HepG2 (cell line): ENCODE results near the gene NAV2. TPM values are rescaled to one million over a fixed set of nuclear protein-coding genes. Genes with fewer than 3 reads are reported as not detected.

Source experiments
- ATAC-seq: fragments of 200-7000 bp; cut with Tn5 transposase; 3 replicates; pipeline ENCODE4 v1.9.1; 2020; ENCODE audit warnings: mild to moderate bottlenecking, moderate library complexity
- BruUV-seq: library from RNA; stranded (reverse); fragments of 400-500 nt; replicated peaks from 2 replicates; lab custom pipeline; 2021; lab: Mats Ljungman, UMichigan
- CTCF ChIA-PET: fragments of 300-600 bp; formaldehyde crosslinking; extraction: SDS; loops from one replicate; lab custom pipeline; 2021; ENCODE audit warnings: low total read pairs, inconsistent platforms, low intra/inter-chr PET ratio; lab: Yijun Ruan, JAX
- POLR2A ChIA-PET: fragments of 350-600 bp; sonication (Branson Sonifier 250); formaldehyde crosslinking; loops from one replicate; lab custom pipeline; 2020; ENCODE audit warnings: antibody characterized with exemption, inconsistent platforms; lab: Yijun Ruan, JAX
- DNase-seq: peaks from one replicate; pipeline ENCODE4 v3.0.0-alpha.2; 2015; ENCODE audit warnings: low spot score
- FAIRE-seq: peaks from 3 replicates; lab custom pipeline; 2011; peaks lifted over from hg19 to GRCh38; lab: Jason Lieb, UNC
- H2AFZ ChIP-seq: one replicate; pipeline ENCODE4 v1.6.1; 2011; ENCODE audit warnings: low read length, inconsistent platforms
- H3K27ac ChIP-seq: fragments of 300-600 bp; 3 replicates; pipeline ENCODE4 v1.8.0; 2011; ENCODE audit warnings: mixed run types, mild to moderate bottlenecking, mixed read lengths, low read length, inconsistent platforms; ENCODE audit not compliant: insufficient read depth; ENCODE audit errors: extremely low read length
- H3K27me3 ChIP-seq, 2 experiments: fragments of 200-600 bp in 1 of 2; 2 replicates in 1 of 2; 3 replicates in 1 of 2; pipeline versions ENCODE4 v1.6.0 to v1.8.0; 2011; ENCODE audit warnings: low read length in 2 of 2, mild to moderate bottlenecking in 2 of 2, moderate library complexity in 2 of 2, inconsistent platforms in 1 of 2; ENCODE audit not compliant: insufficient read depth in 2 of 2, control insufficient read depth in 1 of 2
- H3K36me3 ChIP-seq, 2 experiments: fragments of 200-600 bp in 1 of 2; replicated peaks in 1 of 2; 2 replicates in 1 of 2; 3 replicates in 1 of 2; pipeline versions ENCODE4 v1.5.1 to v1.8.0; 2011; ENCODE audit warnings: low read length in 2 of 2, inconsistent platforms in 1 of 2; ENCODE audit not compliant: insufficient read depth in 2 of 2, control insufficient read depth in 1 of 2
- H3K4me1 ChIP-seq: 2 replicates; pipeline ENCODE4 v1.5.1; 2012; ENCODE audit warnings: low read length, inconsistent platforms; ENCODE audit not compliant: insufficient read depth
- H3K4me2 ChIP-seq: 2 replicates; pipeline ENCODE4 v1.6.0; 2011; ENCODE audit warnings: low read depth, low read length, inconsistent platforms
- H3K4me3 ChIP-seq, 3 experiments: fragments of 200-600 bp in 1 of 3; sonication (generic), shearing (Covaris generic) in 1 of 3; replicated peaks in 1 of 3; 2 replicates each; pipeline ENCODE4 v1.5.1; 2011 to 2016; ENCODE audit warnings: low read length in 3 of 3, inconsistent platforms in 2 of 3, low read depth in 2 of 3, mild to moderate bottlenecking in 2 of 3, control low read depth in 1 of 3, mixed read lengths in 1 of 3; ENCODE audit not compliant: insufficient read depth in 1 of 3
- H3K79me2 ChIP-seq: one replicate; pipeline ENCODE4 v1.6.1; 2011; ENCODE audit warnings: low read length, inconsistent platforms; ENCODE audit not compliant: insufficient read depth
- H3K9ac ChIP-seq: 2 replicates; pipeline ENCODE4 v1.6.0; 2011; ENCODE audit warnings: mild to moderate bottlenecking, low read depth, low read length, inconsistent platforms; ENCODE audit not compliant: insufficient read depth
- H3K9me3 ChIP-seq: 2 replicates; pipeline ENCODE4 v1.5.1; 2012; ENCODE audit warnings: mild to moderate bottlenecking, low read length
- H4K20me1 ChIP-seq: 2 replicates; pipeline ENCODE4 v1.6.0; 2011; ENCODE audit warnings: inconsistent platforms, mild to moderate bottlenecking, low read length, moderate library complexity; ENCODE audit not compliant: insufficient read depth
- DPF2 ChIP-seq: sonication (generic); formaldehyde crosslinking; IDR thresholded peaks from 2 replicates; pipeline ENCODE4 v1.4.0; 2020; ENCODE audit warnings: mild to moderate bottlenecking, low read depth, missing genetic modification reagents, borderline replicate concordance
- GATAD2A ChIP-seq: IDR thresholded peaks from 2 replicates; pipeline ENCODE4 v1.6.1; 2016
- IKZF4 ChIP-seq: sonication (generic); formaldehyde crosslinking; IDR thresholded peaks from 2 replicates; pipeline ENCODE4 v1.5.1; 2020; ENCODE audit warnings: borderline replicate concordance, mild to moderate bottlenecking, low read depth, missing genetic modification reagents; ENCODE audit errors: not compliant biosample characterization
- ISL2 ChIP-seq: sonication (generic); formaldehyde crosslinking; IDR thresholded peaks from 2 replicates; pipeline ENCODE4 v1.5.0; 2020; ENCODE audit warnings: missing genetic modification reagents
- MIER2 ChIP-seq: IDR thresholded peaks from 2 replicates; pipeline ENCODE4 v1.6.1; 2016; ENCODE audit warnings: missing biosample characterization, missing genetic modification reagents
- MLLT10 ChIP-seq: sonication (generic); formaldehyde crosslinking; IDR thresholded peaks from 2 replicates; pipeline ENCODE4 v1.4.0; 2020; ENCODE audit warnings: missing genetic modification reagents
- PTBP1 ChIP-seq: fragments of 200-400 bp; formaldehyde crosslinking; IDR thresholded peaks from 2 replicates; pipeline ENCODE4 v1.6.1; 2018; ENCODE audit warnings: low read length, low read depth; ENCODE audit not compliant: poor library complexity, severe bottlenecking
- SMAD3 ChIP-seq: sonication (generic); formaldehyde crosslinking; IDR thresholded peaks from 2 replicates; pipeline ENCODE4 v1.4.0; 2020; ENCODE audit warnings: missing genetic modification reagents
- SRF ChIP-seq: IDR thresholded peaks from 2 replicates; pipeline ENCODE4 v1.6.1; 2011; ENCODE audit warnings: mild to moderate bottlenecking, low read depth, low read length, moderate library complexity
- ZFP62 ChIP-seq: sonication (generic); formaldehyde crosslinking; IDR thresholded peaks from 2 replicates; pipeline ENCODE4 v1.4.0; 2020; ENCODE audit warnings: missing genetic modification reagents
- ZNF510 ChIP-seq: sonication (generic); formaldehyde crosslinking; IDR thresholded peaks from 2 replicates; pipeline ENCODE4 v1.4.0; 2020; ENCODE audit warnings: low read depth, mild to moderate bottlenecking, missing genetic modification reagents
- ZNF629 ChIP-seq: sonication (generic); formaldehyde crosslinking; conservative IDR thresholded peaks from 2 replicates; pipeline ENCODE4 v1.5.0; 2020; ENCODE audit warnings: missing genetic modification reagents
- ZNF883 ChIP-seq: sonication (generic); formaldehyde crosslinking; IDR thresholded peaks from 2 replicates; pipeline ENCODE4 v1.5.1; 2020; ENCODE audit warnings: mild to moderate bottlenecking, missing genetic modification reagents; ENCODE audit errors: not compliant biosample characterization
- WGBS: methylation state at CpG from one replicate; pipeline ENCODE4 v1.1.6; 2017; ENCODE audit warnings: low lambda C conversion rate; 5-methylcytosine and 5-hydroxymethylcytosine counted together
- in situ Hi-C: cut with HindIII; loops from 2 replicates; pipeline ENCODE4 v1.10.0; 2017; ENCODE audit warnings: low pct_unique_long_range_greater_than_20kb; ENCODE audit not compliant: extremely low pct_ligation_motif_present
- intact Hi-C: fragments of 100-400 bp; cut with micrococcal nuclease; formaldehyde crosslinking; loops from one replicate; pipeline ENCODE4 v1.10.0; 2022; ENCODE audit not compliant: unreplicated experiment
- polyA plus RNA-seq, 8 experiments: library from polyadenylated mRNA; depleted of rRNA in 3 of 8; stranded (reverse) in 7 of 8; unstranded in 1 of 8; fragments of >200 nt; fragmentation: Illumina TruSeq in 4 of 8; extraction: Trizol in 4 of 8; gene quantifications; 2 replicates each; pipeline versions ENCODE4 v1.2.1 to v1.2.3, GENCODE V29; 2011 to 2016; ENCODE audit warnings: low read depth in 4 of 8, missing spikeins in 1 of 8, mixed read lengths in 1 of 8; ENCODE audit not compliant: insufficient read depth in 1 of 8
- total RNA-seq, 5 experiments: library from RNA; depleted of rRNA; stranded (reverse); fragments of >200 nt; fragmentation: Illumina TruSeq; extraction: Trizol; gene quantifications; 2 replicates each; pipeline ENCODE4 v1.2.3, GENCODE V29; 2016; ENCODE audit warnings: low read depth in 1 of 5

Gene NAV2
- total and polyA plus RNA-seq, 2 of the 13 experiments (the other 11 are each of a cell fraction or from before 2014, with no cell fraction given), result 9.3 to 34.6 TPM

DNA sequence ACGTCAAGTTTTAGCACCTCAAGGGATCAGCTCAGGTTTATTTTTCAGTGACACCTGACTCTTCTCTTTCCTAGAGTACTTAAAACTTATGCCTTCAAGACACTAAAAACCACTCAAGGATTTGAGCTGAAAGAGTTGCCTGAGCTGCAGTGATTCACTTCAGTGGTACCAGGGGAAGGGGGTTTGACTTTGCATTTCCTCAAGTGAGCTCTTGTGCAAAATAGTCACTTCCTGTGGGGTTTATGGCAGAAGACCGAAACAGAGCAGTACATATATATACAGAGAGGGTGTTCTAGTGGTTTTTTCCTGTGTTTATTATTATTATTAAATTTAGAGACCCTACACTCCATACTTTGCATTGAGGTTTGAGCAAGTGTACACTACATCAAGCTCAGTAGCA, 386.9 kb downstream of the NAV2 start (continued):
- TF ChIP-seq ZFP62 (CRISPR knock-in tag), result no peak
- no peak for TF ChIP-seq PTBP1
- TF ChIP-seq SMAD3 (CRISPR knock-in tag), result no peak
- no peak for TF ChIP-seq DPF2 (CRISPR knock-in tag)

- no TSS peak for BruUV-seq
- TF ChIP-seq ZNF629 (CRISPR knock-in tag) (peak; percentile 66), GATAD2A (CRISPR knock-in tag) (no peak), MLLT10 (no peak), IKZF4 (CRISPR knock-in tag) (no peak), ZNF510 (CRISPR knock-in tag) (no peak)
- Histone ChIP-seq H3K79me2 (no peaks in the 10 kb centered on the region), H2AFZ (no peak overlapping the region), H3K4me3 (no peak overlapping the region), H3K4me2 (no peak overlapping the region), H3K9me3 (no peaks in the 10 kb centered on the region), H3K4me1 (no peaks in the 10 kb centered on the region), H3K9ac (no peak overlapping the region), H4K20me1 (no peaks in the 10 kb centered on the region), H3K27me3 (no peaks in the 10 kb centered on the region), H3K27ac (no peak overlapping the region), H3K36me3 (peaks cover 54 to 86% of the 10 kb centered on the region in 2 experiments)
- 97% methylated on average over 3 of the region's 5 CpGs for WGBS
- in situ Hi-C loops (no loop called here), intact Hi-C loops (no loop called here)
- ATAC-seq (no peak), DNase-seq (no peak), FAIRE-seq (no peak)
- CTCF ChIA-PET, result no interaction called here
- POLR2A ChIA-PET, result no interaction called here
These were observed 389.8 kb downstream of the NAV2 start for GRCh38 chr11:20102397-20102796.

GRCh38 chr11:20103281-20103680, 390.6 kb downstream of the NAV2 start:
- Histone ChIP-seq H3K79me2 (no peaks in the 10 kb centered on the region), H3K36me3 (peaks cover 55 to 86% of the 10 kb centered on the region in 2 experiments), H3K4me3 (no peak overlapping the region), H3K9ac (no peak overlapping the region), H3K9me3 (no peaks in the 10 kb centered on the region), H3K4me1 (no peaks in the 10 kb centered on the region), H3K27ac (no peak overlapping the region), H2AFZ (no peak overlapping the region), H4K20me1 (no peaks in the 10 kb centered on the region), H3K4me2 (no peak overlapping the region), H3K27me3 (no peaks in the 10 kb centered on the region)
- POLR2A ChIA-PET, result no interaction called here
- FAIRE-seq (no peak), ATAC-seq (no peak), DNase-seq (no peak)
- CTCF ChIA-PET, result no interaction called here
- intact Hi-C loops, result no loop called here
- in situ Hi-C loops, result no loop called here
- BruUV-seq, result no TSS peak
- WGBS, result 100% methylated on average over 5 of the region's 7 CpGs
- TF ChIP-seq SRF, result no peak
- TF ChIP-seq MIER2 (CRISPR knock-in tag), result no peak
- TF ChIP-seq ZNF883 (CRISPR knock-in tag), result no peak
- no peak for TF ChIP-seq ISL2 (CRISPR knock-in tag)
